DOHH2 (cell line): ENCODE results near the gene GPX4.

Experiments
- H3F3A ChIP-seq: fragments of 200-600 bp; sonication (generic), shearing (Covaris generic); 2 replicates; pipeline ENCODE4 v1.6.0; 2016; ENCODE audit warnings: antibody characterized with exemption, mild to moderate bottlenecking; ENCODE audit not compliant: control insufficient read depth, insufficient read depth
- H3K27ac ChIP-seq: fragments of 200-600 bp; sonication (generic); 2 replicates; pipeline ENCODE4 v1.5.1; 2014; ENCODE audit warnings: low read depth, mild to moderate bottlenecking, low read length, moderate library complexity
- H3K27me3 ChIP-seq: fragments of 200-600 bp; sonication (generic); 2 replicates; pipeline ENCODE4 v1.6.1; 2014; ENCODE audit warnings: mild to moderate bottlenecking, low read length, mixed read lengths; ENCODE audit not compliant: control insufficient read depth
- H3K36me3 ChIP-seq: fragments of 200-600 bp; sonication (generic); 2 replicates; pipeline ENCODE4 v1.6.1; 2014; ENCODE audit warnings: mild to moderate bottlenecking, low read length, moderate library complexity, mixed read lengths; ENCODE audit not compliant: control insufficient read depth
- H3K4me1 ChIP-seq: fragments of 200-600 bp; sonication (generic); 2 replicates; pipeline ENCODE4 v1.6.1; 2014; ENCODE audit warnings: mild to moderate bottlenecking, low read length, mixed read lengths; ENCODE audit not compliant: control insufficient read depth
- H3K4me2 ChIP-seq: fragments of 200-600 bp; sonication (generic); 2 replicates; pipeline ENCODE4 v1.6.0; 2014; ENCODE audit warnings: mild to moderate bottlenecking, low read length, moderate library complexity
- H3K4me3 ChIP-seq: fragments of 200-600 bp; sonication (generic); 2 replicates; pipeline ENCODE4 v1.5.1; 2014; ENCODE audit warnings: mild to moderate bottlenecking, low read length, mixed read lengths
- H3K79me2 ChIP-seq: fragments of 200-600 bp; sonication (generic); 2 replicates; pipeline ENCODE4 v1.6.1; 2014; ENCODE audit warnings: mild to moderate bottlenecking, low read length, mixed read lengths; ENCODE audit not compliant: control insufficient read depth
- H3K9me2 ChIP-seq: fragments of 200-600 bp; sonication (generic); replicated peaks from 2 replicates; pipeline ENCODE4 v1.6.1; 2014; ENCODE audit warnings: mild to moderate bottlenecking, low read length, mixed read lengths; ENCODE audit not compliant: control insufficient read depth
- H3K9me3 ChIP-seq: fragments of 200-600 bp; sonication (generic); 2 replicates; pipeline ENCODE4 v1.6.1; 2014; ENCODE audit warnings: antibody characterized with exemption, low read length, mixed read lengths; ENCODE audit not compliant: control insufficient read depth, insufficient read depth
- H4K20me1 ChIP-seq: fragments of 200-600 bp; sonication (generic); 2 replicates; pipeline ENCODE4 v1.6.0; 2014; ENCODE audit warnings: low read depth, mild to moderate bottlenecking, antibody characterized with exemption, low read length, moderate library complexity; ENCODE audit not compliant: control insufficient read depth, insufficient read depth
- EZH2phosphoT487 ChIP-seq: fragments of 200-600 bp; sonication (generic); IDR thresholded peaks from 2 replicates; pipeline ENCODE4 v1.6.1; 2017; ENCODE audit warnings: borderline replicate concordance, mild to moderate bottlenecking, antibody characterized with exemption, low read length, moderate library complexity, mixed read lengths
- TF ChIP-seq, protein P1 (sequence below): fragments of 200-600 bp; sonication (generic); IDR thresholded peaks from one replicate; pipeline ENCODE4 v1.5.1; 2014; ENCODE audit warnings: antibody characterized with exemption, mild to moderate bottlenecking, low read depth, low read length; ENCODE audit not compliant: poor library complexity, severe bottlenecking

Gene GPX4

GRCh38 chr19:1109697-1110671 is 6.2 kb downstream of the GPX4 start:
- H4K20me1 ChIP-seq, result no peaks in the 10 kb centered on the region
- peaks cover 16% of the 10 kb centered on the region for H3K4me1 ChIP-seq
- peaks cover 19% of the 10 kb centered on the region for H3K36me3 ChIP-seq
- H3K27ac ChIP-seq, result no peak overlapping the region
- no peaks in the 10 kb centered on the region for H3K27me3 ChIP-seq
- TF ChIP-seq, protein P1, sequence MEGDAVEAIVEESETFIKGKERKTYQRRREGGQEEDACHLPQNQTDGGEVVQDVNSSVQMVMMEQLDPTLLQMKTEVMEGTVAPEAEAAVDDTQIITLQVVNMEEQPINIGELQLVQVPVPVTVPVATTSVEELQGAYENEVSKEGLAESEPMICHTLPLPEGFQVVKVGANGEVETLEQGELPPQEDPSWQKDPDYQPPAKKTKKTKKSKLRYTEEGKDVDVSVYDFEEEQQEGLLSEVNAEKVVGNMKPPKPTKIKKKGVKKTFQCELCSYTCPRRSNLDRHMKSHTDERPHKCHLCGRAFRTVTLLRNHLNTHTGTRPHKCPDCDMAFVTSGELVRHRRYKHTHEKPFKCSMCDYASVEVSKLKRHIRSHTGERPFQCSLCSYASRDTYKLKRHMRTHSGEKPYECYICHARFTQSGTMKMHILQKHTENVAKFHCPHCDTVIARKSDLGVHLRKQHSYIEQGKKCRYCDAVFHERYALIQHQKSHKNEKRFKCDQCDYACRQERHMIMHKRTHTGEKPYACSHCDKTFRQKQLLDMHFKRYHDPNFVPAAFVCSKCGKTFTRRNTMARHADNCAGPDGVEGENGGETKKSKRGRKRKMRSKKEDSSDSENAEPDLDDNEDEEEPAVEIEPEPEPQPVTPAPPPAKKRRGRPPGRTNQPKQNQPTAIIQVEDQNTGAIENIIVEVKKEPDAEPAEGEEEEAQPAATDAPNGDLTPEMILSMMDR, result no peak
- TF ChIP-seq EZH2phosphoT487, result no peak
- peaks cover 3% of the 10 kb centered on the region for H3K79me2 ChIP-seq
- no peaks in the 10 kb centered on the region for H3K9me2 ChIP-seq
- H3F3A ChIP-seq, result no peaks in the 10 kb centered on the region
- no peak overlapping the region for H3K4me2 ChIP-seq
- H3K9me3 ChIP-seq, result no peaks in the 10 kb centered on the region
- no peak overlapping the region for H3K4me3 ChIP-seq

- no peaks in the 10 kb centered on the region for H3K9me2 ChIP-seq
- peaks cover 17% of the 10 kb centered on the region for H3K36me3 ChIP-seq
- no peaks in the 10 kb centered on the region for H3K27me3 ChIP-seq
- no peak overlapping the region for H3K4me2 ChIP-seq
- no peaks in the 10 kb centered on the region for H3F3A ChIP-seq
- peaks cover 12% of the 10 kb centered on the region for H3K4me1 ChIP-seq
- no peaks in the 10 kb centered on the region for H3K79me2 ChIP-seq
- H3K9me3 ChIP-seq, result no peaks in the 10 kb centered on the region
- TF ChIP-seq EZH2phosphoT487, result no peak
- TF ChIP-seq, protein P1, result no peak
- H3K4me3 ChIP-seq, result no peak overlapping the region
- no peak overlapping the region for H3K27ac ChIP-seq
- no peaks in the 10 kb centered on the region for H4K20me1 ChIP-seq
Measured at GRCh38 chr19:1110809-1111640, 7.2 kb downstream of the GPX4 start.

DNA sequence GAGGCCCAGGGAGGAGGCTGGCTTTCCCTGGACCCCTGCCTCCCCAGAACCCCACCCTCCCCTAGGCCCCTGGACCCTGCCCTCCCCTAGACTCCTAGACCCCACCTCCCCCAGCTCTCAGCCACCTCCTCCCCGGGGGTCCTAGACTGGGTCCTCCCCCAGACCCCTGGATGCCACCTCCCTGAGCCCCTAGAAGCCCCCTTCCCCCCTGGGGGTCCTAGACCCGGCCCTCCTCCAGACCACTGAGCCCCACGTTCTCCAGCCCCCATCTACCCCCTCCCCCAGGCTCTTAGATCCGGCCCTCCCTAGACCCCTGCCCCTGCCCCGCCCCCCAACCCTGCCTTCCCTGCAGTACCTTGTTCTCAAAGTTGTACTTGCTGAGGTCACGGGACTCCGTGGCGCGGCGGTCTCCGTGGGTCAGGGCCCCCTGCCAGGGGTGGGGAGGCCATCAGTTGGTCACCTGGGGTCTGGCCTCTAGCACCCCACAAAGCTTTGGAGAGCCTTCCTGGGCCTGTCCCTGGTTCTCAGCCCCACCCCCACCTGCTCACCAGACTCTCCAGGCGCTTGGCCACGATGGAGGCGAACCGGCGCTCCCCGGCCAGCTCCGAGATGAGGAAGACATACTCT is 8.0 kb downstream of the GPX4 start:
- no peaks in the 10 kb centered on the region for H4K20me1 ChIP-seq
- H3K27me3 ChIP-seq, result no peaks in the 10 kb centered on the region
- no peaks in the 10 kb centered on the region for H3K9me2 ChIP-seq
- no peaks in the 10 kb centered on the region for H3K79me2 ChIP-seq
- TF ChIP-seq, protein P1, result no peak
- TF ChIP-seq EZH2phosphoT487, result no peak
- H3K4me1 ChIP-seq, result peaks cover 12% of the 10 kb centered on the region
- H3K4me2 ChIP-seq, result no peak overlapping the region
- no peak overlapping the region for H3K27ac ChIP-seq
- H3K36me3 ChIP-seq, result peaks cover 10% of the 10 kb centered on the region
- no peak overlapping the region for H3K4me3 ChIP-seq
- no peaks in the 10 kb centered on the region for H3F3A ChIP-seq
- H3K9me3 ChIP-seq, result no peaks in the 10 kb centered on the region
